PC-9 (cell line): ENCODE results near the gene DOCK1.

Experiments
- EZH2 ChIP-seq: fragments of 200-600 bp; sonication (generic); IDR thresholded peaks from 2 replicates; pipeline ENCODE4 v1.8.0; 2017; ENCODE audit warnings: antibody characterized with exemption, low read depth
- TF ChIP-seq, protein P1 (sequence below): fragments of 200-600 bp; sonication (generic); conservative IDR thresholded peaks from 2 replicates; pipeline ENCODE4 v1.6.1; 2017; ENCODE audit warnings: mixed run types, antibody characterized with exemption, mild to moderate bottlenecking, moderate library complexity

DNA sequence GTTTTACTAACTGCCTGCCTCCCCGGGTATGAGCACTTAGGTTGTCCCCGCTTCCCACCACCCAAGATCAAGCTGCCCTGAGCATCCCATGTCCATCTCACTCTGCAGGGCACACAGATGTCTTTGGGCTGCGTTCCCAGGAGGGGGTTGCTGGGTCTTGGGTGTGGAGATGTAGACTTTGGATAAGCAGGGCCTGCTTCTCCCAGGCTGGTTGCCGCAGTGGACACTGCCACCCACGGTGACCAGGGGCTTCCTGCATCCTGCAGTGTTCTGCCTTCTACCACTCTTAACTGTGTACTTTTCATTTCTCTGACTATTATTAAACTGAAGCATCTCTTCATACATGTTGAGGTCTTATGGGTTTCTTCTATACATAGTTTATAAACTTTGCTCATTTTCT lies 70.0 kb downstream of the DOCK1 start:
- TF ChIP-seq, protein P1, sequence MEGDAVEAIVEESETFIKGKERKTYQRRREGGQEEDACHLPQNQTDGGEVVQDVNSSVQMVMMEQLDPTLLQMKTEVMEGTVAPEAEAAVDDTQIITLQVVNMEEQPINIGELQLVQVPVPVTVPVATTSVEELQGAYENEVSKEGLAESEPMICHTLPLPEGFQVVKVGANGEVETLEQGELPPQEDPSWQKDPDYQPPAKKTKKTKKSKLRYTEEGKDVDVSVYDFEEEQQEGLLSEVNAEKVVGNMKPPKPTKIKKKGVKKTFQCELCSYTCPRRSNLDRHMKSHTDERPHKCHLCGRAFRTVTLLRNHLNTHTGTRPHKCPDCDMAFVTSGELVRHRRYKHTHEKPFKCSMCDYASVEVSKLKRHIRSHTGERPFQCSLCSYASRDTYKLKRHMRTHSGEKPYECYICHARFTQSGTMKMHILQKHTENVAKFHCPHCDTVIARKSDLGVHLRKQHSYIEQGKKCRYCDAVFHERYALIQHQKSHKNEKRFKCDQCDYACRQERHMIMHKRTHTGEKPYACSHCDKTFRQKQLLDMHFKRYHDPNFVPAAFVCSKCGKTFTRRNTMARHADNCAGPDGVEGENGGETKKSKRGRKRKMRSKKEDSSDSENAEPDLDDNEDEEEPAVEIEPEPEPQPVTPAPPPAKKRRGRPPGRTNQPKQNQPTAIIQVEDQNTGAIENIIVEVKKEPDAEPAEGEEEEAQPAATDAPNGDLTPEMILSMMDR = no peak
- no peak for TF ChIP-seq EZH2
